ENCODE data around the gene CTRB2.

The CTRB2 gene

DNA sequence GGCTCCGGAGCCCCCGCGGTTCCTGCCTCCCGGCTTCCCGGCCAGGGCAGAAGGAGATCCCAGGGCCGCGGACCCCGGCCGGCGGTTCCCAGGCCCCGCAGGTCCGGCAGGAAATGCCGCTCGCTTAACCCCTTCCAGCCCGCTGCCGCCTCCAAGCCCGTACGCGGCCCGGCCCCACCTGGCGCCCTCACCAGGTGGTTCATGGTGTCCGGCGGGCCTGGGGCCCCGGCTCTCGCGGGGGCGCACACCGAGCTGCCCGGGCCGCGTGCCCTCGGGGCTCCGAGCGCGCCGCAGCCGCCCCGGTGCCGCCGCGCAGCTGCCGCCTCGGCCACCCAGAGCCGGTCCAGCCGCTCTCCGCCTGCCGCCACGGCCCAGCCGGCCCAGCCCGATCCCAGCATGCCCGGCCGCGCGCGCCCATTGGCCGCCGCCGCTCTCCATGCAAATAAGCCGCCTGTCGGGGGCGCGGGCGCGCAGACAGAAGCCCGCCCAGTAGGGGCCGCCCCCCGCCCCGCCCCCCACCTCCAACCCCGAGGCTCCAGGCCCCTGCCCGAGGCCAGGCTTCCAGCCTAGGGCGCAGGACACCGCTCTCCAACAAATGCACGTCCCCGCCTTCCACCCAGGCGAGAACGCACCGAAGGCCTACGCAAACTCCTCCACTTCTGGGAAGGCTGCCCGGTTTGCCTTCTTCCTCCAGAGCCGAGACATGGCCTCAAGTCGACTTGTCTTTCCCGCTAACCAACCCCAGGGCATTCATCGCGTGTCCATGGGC is 44.5 kb upstream of the CTRB2 start, which contains the start of gene BCAR1 (continued):
- TF ChIP-seq ZFP69B (tag by site-specific recombination; IDR thresholded peaks at IDR 0.05) (no peak), ZNF362 (tag by site-specific recombination; IDR thresholded peaks at IDR 0.05) (no peak), KLF7 (tag by site-specific recombination; IDR thresholded peaks at IDR 0.05; ENCODE audit: borderline replicate concordance) (no peak), ZNF692 (tag by site-specific recombination; IDR thresholded peaks at IDR 0.05) (no peak), GLIS2 (tag by site-specific recombination; IDR thresholded peaks at IDR 0.05) (0 out of 2 replicates have a peak, but pooled peaks have one; percentile 12), ZNF354C (tag by site-specific recombination; IDR thresholded peaks at IDR 0.05; ENCODE audit: borderline replicate concordance, low read depth) (no peak), HOXC10 (CRISPR knock-in tag; IDR thresholded peaks at IDR 0.05) (0 out of 2 replicates have a peak, but pooled peaks have one; percentile 22), FEZF1 (tag by site-specific recombination; IDR thresholded peaks at IDR 0.05) (peak; percentile 44; the same call in 1 of the 2 replicates), ZBTB44 (tag by site-specific recombination; IDR thresholded peaks at IDR 0.05) (no peak), ZNF626 (tag by site-specific recombination; IDR thresholded peaks at IDR 0.05) (0 out of 2 replicates have a peak, but pooled peaks have one; percentile 13)

DNA sequence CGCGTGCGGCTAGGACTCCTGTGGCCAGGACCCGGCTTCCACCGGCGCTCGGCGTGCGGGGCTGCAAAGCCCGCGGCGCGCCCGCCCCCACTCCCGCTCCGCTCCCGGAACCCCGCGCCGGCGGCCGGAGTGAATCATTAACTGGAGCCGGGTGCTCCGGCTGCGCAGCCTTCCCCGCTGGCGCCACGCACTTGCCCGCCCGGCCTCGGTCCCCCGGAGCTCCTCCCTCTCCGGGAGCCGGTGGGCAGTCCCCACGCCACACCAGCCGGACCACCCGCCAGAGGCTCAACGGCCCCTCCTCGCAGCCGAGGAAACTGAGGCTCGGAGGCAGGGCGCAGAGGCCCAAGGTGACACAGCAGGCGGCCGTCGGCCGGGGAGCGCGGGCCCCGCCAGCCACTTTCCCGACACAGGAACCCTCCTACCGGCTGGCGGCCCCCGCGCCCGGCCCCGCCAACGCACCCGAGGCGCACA is 43.9 kb upstream of the CTRB2 start:
- POLR2A ChIA-PET: interaction anchor here (0.9 to 1.9 kb wide), 3 partner anchors 43 to 135 kb away, joined by 3 to 6 read pairs (median 5); no protein-coding TSS in a partner anchor
- H3K4me1 ChIP-seq (ENCODE audit: control insufficient read depth, insufficient read depth, low read length): peaks cover 7% of the 10 kb centered on the region
- peaks cover 0 to 9% of the 10 kb centered on the region in 2 experiments; a peak in 1 of 3 replicates for H3K36me3 ChIP-seq (ENCODE audit: control insufficient read depth in 2 of 2, insufficient read depth in 1 of 2, low read length in 2 of 2)
- no peaks in the 10 kb centered on the region for H3K9me3 ChIP-seq (ENCODE audit: control insufficient read depth, insufficient read depth, low read depth, low read length)
- peak overlapping the region; percentile 67 for H3K4me3 ChIP-seq (ENCODE audit: low read depth, low read length)
- CTCF ChIA-PET: interaction anchor here (0.6 to 1.8 kb wide), 4 partner anchors 17 to 137 kb away, joined by 4 to 11 read pairs (median 6); no protein-coding TSS in a partner anchor
- H3K27ac ChIP-seq (ENCODE audit: extremely low read depth, low read depth, low read length): peak overlapping the region; percentile 69; the same call in 1 of the 2 replicates
- TF ChIP-seq ATF2 (tag by site-specific recombination; IDR thresholded peaks at IDR 0.05; ENCODE audit: low read depth): no peak
- 0 out of 2 replicates have a peak, but pooled peaks have one; percentile 49 for TF ChIP-seq KLF10 (tag by site-specific recombination; IDR thresholded peaks at IDR 0.05)
- no peak for TF ChIP-seq ZNF529 (tag by site-specific recombination; IDR thresholded peaks at IDR 0.05; ENCODE audit: insufficient replicate concordance)
- peak; percentile 63 for TF ChIP-seq ZNF692 (tag by site-specific recombination; IDR thresholded peaks at IDR 0.05)
- TF ChIP-seq ZNF626 (tag by site-specific recombination; IDR thresholded peaks at IDR 0.05): no peak
- no peak for TF ChIP-seq ZNF701 (tag by site-specific recombination; IDR thresholded peaks at IDR 0.05)
- TF ChIP-seq ZNF18 (tag by site-specific recombination; IDR thresholded peaks at IDR 0.05): no peak
- TF ChIP-seq ZNF768 (tag by site-specific recombination; IDR thresholded peaks at IDR 0.05): no peak
- no peak for TF ChIP-seq ZNF169 (tag by site-specific recombination; IDR thresholded peaks at IDR 0.05)
- peak; percentile 13; the same call in 1 of the 2 replicates for TF ChIP-seq ZBTB8A (tag by site-specific recombination; IDR thresholded peaks at IDR 0.05)
- peak; percentile 66; the same call in 1 of the 2 replicates for TF ChIP-seq ZFHX2 (tag by site-specific recombination; conservative IDR thresholded peaks at IDR 0.05)
- no peak for TF ChIP-seq ZBTB11 (tag by site-specific recombination; conservative IDR thresholded peaks at IDR 0.05; ENCODE audit: low read depth)
- TF ChIP-seq ZBTB20 (tag by site-specific recombination; IDR thresholded peaks at IDR 0.05): peak; percentile 62; the same call in 1 of the 2 replicates

Data from HEK293 (cell line).